ENCODE results near the gene BAAT.

Gene BAAT

DNA sequence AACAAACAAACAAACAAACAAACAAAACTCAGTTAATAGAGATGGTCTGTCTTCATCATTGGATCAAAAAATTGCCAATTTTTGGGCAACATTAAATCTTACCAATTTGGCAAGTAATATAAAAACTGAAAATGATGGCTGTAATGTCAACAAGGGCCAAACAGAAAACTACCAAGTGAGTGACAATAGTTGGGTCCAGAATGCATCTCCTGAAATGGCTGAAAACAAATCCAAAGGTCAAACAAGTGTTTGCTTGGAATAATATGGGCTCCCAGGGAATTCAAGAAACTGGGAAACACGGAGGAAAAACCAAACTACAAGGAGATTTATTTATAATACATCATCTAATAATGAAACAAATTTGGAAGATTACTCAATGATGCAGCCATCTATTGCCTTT is 25.1 kb downstream of the BAAT start:
- no peak overlapping the region for H3K27ac ChIP-seq
- no peak for TF ChIP-seq ZFX (IDR thresholded peaks at IDR 0.05; ENCODE audit: borderline replicate concordance)
- TF ChIP-seq, protein P1, sequence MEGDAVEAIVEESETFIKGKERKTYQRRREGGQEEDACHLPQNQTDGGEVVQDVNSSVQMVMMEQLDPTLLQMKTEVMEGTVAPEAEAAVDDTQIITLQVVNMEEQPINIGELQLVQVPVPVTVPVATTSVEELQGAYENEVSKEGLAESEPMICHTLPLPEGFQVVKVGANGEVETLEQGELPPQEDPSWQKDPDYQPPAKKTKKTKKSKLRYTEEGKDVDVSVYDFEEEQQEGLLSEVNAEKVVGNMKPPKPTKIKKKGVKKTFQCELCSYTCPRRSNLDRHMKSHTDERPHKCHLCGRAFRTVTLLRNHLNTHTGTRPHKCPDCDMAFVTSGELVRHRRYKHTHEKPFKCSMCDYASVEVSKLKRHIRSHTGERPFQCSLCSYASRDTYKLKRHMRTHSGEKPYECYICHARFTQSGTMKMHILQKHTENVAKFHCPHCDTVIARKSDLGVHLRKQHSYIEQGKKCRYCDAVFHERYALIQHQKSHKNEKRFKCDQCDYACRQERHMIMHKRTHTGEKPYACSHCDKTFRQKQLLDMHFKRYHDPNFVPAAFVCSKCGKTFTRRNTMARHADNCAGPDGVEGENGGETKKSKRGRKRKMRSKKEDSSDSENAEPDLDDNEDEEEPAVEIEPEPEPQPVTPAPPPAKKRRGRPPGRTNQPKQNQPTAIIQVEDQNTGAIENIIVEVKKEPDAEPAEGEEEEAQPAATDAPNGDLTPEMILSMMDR (IDR thresholded peaks at IDR 0.05): no peak

DNA sequence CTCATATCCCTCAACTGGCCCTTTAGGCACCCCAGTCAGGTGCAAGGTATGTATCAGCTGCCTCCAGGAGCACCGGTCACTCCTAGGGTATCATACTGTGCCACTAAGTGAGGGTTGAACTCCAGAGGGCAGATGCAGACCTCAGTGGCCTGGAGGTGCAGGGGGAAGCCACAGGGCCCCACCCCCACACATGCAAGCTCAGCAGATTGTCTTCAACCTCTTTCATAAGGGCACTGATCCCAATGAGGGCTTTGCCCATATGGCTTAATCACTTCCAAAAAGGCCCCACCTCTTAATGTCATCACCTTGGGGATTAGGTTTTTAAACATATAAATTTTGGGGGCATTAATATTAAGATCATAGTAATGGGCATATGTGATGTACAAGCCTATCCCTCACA is 28.2 kb downstream of the BAAT start:
- no peak for TF ChIP-seq ZFX (IDR thresholded peaks at IDR 0.05; ENCODE audit: borderline replicate concordance)
- no peak overlapping the region for H3K27ac ChIP-seq

DNA sequence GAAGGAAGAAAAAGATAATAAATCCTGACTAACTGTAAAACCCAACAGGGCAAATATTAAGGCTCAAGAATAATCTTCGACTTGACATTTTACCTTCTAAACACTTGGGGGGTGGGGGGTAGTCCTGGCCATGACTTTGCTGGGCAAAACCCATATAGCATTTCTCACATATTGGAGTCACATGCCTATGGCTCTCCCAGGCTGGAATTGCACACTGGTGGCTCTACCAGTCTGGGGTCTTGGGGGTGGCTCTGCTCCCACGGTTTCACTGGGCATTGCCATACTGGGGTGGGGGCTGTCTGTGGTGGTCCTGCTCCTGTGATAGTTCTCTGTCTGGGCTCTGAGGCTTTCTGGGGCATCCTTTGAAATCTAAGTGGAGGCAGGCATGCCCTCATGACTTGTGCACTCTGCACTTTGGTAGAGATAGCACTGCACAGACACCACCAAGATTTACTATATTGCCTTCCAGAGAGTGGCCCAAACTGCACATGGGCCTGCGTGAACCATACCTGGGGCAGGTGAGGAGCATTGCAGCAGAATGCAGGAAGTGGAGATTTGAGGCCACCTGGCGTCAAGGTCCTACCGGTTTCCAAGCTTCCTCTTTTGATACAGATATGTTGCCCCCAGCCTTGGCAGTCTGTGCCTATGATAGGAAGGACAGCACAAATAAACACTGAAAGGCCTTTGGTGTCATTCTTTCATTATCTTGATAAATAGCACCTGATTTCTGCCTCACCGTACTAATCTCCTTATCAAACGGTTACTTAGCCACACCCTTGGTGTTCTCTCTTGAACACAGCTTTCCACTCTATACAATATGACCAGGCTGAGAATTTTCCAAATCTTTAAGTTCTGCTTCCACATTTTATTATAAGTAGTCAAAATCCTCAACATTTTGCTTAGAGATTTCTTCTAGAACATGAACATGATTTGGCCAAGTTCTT is 29.8 kb downstream of the BAAT start:
- TF ChIP-seq ZFX (IDR thresholded peaks at IDR 0.05; ENCODE audit: borderline replicate concordance): no peak
- TF ChIP-seq, protein P1 (IDR thresholded peaks at IDR 0.05): no peak
- H3K27ac ChIP-seq: peak overlapping the region; percentile 43; the same call in 1 of the 2 replicates

DNA sequence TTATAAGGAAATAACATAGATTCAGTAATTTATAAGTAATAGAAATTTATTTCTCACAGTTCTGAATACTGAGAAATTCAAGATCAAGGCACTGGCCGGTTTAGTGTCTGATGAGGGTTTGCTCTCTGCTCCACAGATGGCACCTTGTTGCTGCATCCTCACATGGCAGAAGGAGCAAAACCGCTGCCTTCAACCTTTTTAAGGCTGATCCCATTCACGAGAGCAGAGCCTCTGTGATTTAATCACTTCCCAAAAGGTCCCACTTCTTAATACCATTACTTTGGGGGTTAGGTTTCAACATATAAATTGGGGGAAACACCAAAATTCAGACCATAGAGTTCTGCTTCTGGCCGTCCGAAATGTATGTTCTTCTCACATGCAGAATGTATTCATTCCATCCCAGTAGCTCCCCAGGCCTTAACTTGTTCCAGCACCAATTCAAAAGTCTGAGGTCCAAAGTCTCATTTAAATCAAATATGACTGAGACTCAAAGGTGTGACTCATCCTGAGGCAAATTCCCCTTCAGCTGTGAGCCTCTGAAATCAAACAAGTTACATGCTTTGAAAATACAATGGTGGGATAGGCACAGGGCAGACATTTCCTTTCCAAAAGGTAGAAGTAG is 30.6 kb downstream of the BAAT start:
- TF ChIP-seq, protein P1 (IDR thresholded peaks at IDR 0.05): no peak
- TF ChIP-seq ZFX (IDR thresholded peaks at IDR 0.05; ENCODE audit: borderline replicate concordance): no peak
- peak overlapping the region; percentile 43 for H3K27ac ChIP-seq

DNA sequence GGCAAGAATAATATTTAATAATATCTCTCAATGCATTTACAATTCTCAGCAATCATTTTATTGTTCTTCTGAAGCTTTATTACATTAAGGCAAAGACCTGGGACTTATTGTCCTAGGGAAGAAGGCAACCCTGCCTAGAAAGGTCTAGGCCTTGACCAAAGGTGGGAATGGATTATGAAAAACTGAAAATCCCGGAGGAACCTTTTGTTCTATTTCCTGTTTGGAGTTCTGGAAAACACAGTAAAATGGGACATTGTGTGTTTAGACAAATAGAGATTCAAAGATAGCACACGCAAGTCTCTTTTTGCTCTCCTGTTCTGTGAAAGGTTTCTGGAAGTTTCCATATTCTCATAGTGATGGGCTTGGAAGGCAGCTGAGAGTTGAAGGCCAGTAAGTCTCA is 31.1 kb downstream of the BAAT start:
- TF ChIP-seq ZFX (IDR thresholded peaks at IDR 0.05; ENCODE audit: borderline replicate concordance): no peak
- TF ChIP-seq, protein P1 (IDR thresholded peaks at IDR 0.05): no peak
- peak overlapping the region; percentile 43 for H3K27ac ChIP-seq

DNA sequence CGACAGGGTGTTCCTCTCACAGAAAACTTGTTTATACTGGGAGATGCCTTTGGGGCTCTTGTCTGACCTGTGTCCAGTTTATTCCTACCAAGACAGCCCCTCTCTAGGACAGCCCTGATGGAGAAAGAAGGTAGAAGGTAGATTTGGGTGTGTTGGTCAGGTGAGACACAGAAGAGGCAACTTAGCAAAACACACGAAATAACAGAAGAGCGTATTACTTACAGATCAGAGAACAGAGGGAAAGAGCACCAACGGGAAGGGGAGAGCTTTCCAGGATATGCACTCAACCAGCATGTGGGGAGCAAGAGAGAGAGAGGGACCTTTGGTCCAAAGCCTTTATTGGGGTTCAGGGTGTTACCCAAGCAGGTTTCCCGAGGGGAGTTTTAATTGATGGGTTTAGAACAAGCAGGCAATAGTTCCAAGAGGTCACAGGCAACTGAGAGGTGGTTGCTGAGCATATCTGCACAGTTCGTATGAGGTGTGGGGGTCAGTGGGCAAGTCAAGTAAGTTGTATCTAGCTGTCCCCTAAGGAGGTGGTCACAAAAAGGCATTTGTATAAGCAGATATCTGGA is 31.8 kb downstream of the BAAT start:
- peak overlapping the region; percentile 43; the same call in 1 of the 2 replicates for H3K27ac ChIP-seq
- TF ChIP-seq, protein P1 (IDR thresholded peaks at IDR 0.05): no peak
- no peak for TF ChIP-seq ZFX (IDR thresholded peaks at IDR 0.05; ENCODE audit: borderline replicate concordance)

DNA sequence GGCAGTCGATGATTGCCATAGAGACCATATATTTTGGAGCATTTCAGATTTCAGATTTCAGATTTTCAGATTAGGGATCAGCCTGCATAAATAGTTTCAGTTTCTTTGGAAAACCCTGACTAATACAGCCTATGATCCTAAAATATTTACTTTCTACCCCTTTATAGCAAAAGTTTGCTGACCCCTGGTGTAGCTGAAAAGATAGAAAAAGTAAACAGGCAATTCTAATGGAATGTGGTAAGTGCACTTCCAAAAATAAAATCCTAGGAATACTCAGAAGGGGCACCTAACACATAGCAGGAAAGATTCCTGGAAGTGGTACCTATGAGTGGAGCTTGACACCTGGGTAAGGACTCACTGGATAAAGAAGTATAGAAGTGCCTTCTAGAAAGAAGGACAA is 34.5 kb downstream of the BAAT start:
- TF ChIP-seq ZFX (IDR thresholded peaks at IDR 0.05; ENCODE audit: borderline replicate concordance): no peak
- TF ChIP-seq, protein P1 (IDR thresholded peaks at IDR 0.05): no peak
- no peak overlapping the region for H3K27ac ChIP-seq
